ENCODE results near the gene ZSCAN2. TPM values are rescaled to one million over a fixed set of nuclear protein-coding genes. Genes with fewer than 3 reads are reported as not detected.

Gene ZSCAN2
- total and polyA plus RNA-seq, 2 donors from 2014 or later = 10.3 to 11.4 TPM

DNA sequence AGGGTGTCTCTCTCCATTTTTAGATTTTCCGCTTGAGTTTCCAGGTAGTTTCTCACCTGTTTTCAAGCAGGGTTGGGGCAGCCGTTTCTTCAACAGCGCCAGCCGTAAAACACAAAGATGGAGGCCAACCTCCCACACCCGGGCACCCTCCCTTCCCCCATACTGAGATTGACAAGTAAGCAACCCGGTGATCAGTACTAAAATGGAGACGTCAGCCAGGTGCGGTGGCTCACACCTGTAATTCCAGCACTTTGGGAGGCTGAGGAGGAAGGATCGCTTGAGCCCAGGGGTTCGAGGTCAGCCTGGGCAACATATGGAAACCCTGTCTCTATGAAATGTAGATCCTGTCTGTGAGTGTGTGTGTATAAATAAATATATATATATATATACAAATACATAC lies 903 bp upstream of the ZSCAN2 start:
- intact Hi-C loops (cut with DNase I) = loop anchor here (10.0 kb wide), 1 partner anchor 325 kb away; no protein-coding TSS in a partner anchor
- H3K27me3 ChIP-seq (ENCODE audit: control insufficient read depth, insufficient read depth, low read length) = no peaks in the 10 kb centered on the region
- H3K36me3 ChIP-seq (ENCODE audit: control insufficient read depth in 2 of 3, insufficient read depth in 3 of 3, low read length in 3 of 3) = peaks cover 0 to 5% (median 3%) of the 10 kb centered on the region in 3 donors
- no peak for FAIRE-seq
- no peak overlapping the region for H3K4me3 ChIP-seq (ENCODE audit: low read length in 3 of 3)
- H3K9me3 ChIP-seq (ENCODE audit: control insufficient read depth in 2 of 3, insufficient read depth in 1 of 3, low read length in 3 of 3) = no peaks in the 10 kb centered on the region
- TF ChIP-seq, protein P1, sequence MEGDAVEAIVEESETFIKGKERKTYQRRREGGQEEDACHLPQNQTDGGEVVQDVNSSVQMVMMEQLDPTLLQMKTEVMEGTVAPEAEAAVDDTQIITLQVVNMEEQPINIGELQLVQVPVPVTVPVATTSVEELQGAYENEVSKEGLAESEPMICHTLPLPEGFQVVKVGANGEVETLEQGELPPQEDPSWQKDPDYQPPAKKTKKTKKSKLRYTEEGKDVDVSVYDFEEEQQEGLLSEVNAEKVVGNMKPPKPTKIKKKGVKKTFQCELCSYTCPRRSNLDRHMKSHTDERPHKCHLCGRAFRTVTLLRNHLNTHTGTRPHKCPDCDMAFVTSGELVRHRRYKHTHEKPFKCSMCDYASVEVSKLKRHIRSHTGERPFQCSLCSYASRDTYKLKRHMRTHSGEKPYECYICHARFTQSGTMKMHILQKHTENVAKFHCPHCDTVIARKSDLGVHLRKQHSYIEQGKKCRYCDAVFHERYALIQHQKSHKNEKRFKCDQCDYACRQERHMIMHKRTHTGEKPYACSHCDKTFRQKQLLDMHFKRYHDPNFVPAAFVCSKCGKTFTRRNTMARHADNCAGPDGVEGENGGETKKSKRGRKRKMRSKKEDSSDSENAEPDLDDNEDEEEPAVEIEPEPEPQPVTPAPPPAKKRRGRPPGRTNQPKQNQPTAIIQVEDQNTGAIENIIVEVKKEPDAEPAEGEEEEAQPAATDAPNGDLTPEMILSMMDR (IDR thresholded peaks at IDR 0.05; ENCODE audit: borderline replicate concordance, extremely low read depth, insufficient read depth) = no peak
- peaks cover 0 to 3% (median 0%) of the 10 kb centered on the region in 3 donors for H3K4me1 ChIP-seq (ENCODE audit: control insufficient read depth in 2 of 3, insufficient read depth in 2 of 3, low read depth in 1 of 3, low read length in 3 of 3)
- H3K27ac ChIP-seq (ENCODE audit: low read depth in 2 of 2, low read length in 2 of 2) = no peak overlapping the region
- no peak overlapping the region for H3K9ac ChIP-seq (ENCODE audit: low read length in 3 of 3)
- peak in 1 of 5 donors; percentile 66 for DNase-seq

DNA sequence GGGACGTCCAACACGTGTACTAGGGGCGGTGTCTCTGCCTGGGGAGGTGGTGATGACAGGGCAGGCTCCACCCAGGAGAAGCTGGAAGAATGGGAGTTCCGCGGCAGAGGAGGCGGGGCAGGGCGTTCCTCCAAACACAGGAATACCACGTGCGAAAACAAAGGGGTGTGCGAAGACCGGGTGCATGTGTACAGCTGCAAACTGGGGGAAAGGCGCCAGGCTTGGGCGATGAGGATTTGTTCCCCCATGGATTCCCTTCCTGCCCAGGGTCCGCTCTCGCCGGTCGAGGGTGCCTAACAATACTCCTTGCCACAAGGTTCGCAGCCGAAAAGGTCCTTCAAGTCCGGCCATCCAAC lies 500 bp upstream of the ZSCAN2 start:
- Histone ChIP-seq H3K9me3 (ENCODE audit: control insufficient read depth in 2 of 3, insufficient read depth in 1 of 3, low read length in 3 of 3) (no peaks in the 10 kb centered on the region), H3K9ac (ENCODE audit: low read length in 3 of 3) (peak overlapping the region in 2 of 3 donors; percentile 55 to 61), H3K4me1 (ENCODE audit: control insufficient read depth in 2 of 3, insufficient read depth in 2 of 3, low read depth in 1 of 3, low read length in 3 of 3) (peaks cover 0 to 4% (median 0%) of the 10 kb centered on the region in 3 donors), H3K27me3 (ENCODE audit: control insufficient read depth, insufficient read depth, low read length) (no peaks in the 10 kb centered on the region), H3K27ac (ENCODE audit: low read depth in 2 of 2, low read length in 2 of 2) (peak overlapping the region in 1 of 2 donors; percentile 86), H3K4me3 (ENCODE audit: low read length in 3 of 3) (peak overlapping the region; percentile 78 to 100 (median 94)), H3K36me3 (ENCODE audit: control insufficient read depth in 2 of 3, insufficient read depth in 3 of 3, low read length in 3 of 3) (peaks cover 3 to 5% (median 3%) of the 10 kb centered on the region in 3 donors)
- DNase-seq (peak; percentile 76 to 93 (median 89)), FAIRE-seq (no peak)
- intact Hi-C loops (cut with DNase I) = no loop called here
- TF ChIP-seq, protein P1 (IDR thresholded peaks at IDR 0.05; ENCODE audit: borderline replicate concordance, extremely low read depth, insufficient read depth) = no peak

DNA sequence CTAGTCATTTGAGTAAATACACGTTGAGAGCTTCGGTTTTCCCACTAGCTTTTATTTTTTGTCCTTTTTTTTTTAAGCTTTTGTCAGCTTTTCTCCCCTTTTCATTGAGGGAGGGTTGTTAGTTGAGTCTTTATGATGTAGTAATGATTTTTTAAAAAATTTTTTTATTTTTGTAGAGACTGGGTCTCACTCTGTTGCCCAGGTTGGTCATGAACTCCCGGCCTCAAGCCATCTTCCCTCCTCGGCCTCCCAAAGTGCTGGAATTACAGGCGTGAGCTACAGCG lies 688 bp downstream of the ZSCAN2 start:
- Histone ChIP-seq H3K4me1 (ENCODE audit: control insufficient read depth in 2 of 3, insufficient read depth in 2 of 3, low read depth in 1 of 3, low read length in 3 of 3) (peaks cover 0 to 12% (median 11%) of the 10 kb centered on the region in 3 donors), H3K9ac (ENCODE audit: low read length in 3 of 3) (peak overlapping the region; percentile 45 to 92 (median 84)), H3K9me3 (ENCODE audit: control insufficient read depth in 2 of 3, insufficient read depth in 1 of 3, low read length in 3 of 3) (no peaks in the 10 kb centered on the region), H3K4me3 (ENCODE audit: low read length in 3 of 3) (peak overlapping the region; percentile 78 to 100 (median 94)), H3K36me3 (ENCODE audit: control insufficient read depth in 2 of 3, insufficient read depth in 3 of 3, low read length in 3 of 3) (peaks cover 3 to 5% (median 4%) of the 10 kb centered on the region in 3 donors), H3K27me3 (ENCODE audit: control insufficient read depth, insufficient read depth, low read length) (no peaks in the 10 kb centered on the region), H3K27ac (ENCODE audit: low read depth in 2 of 2, low read length in 2 of 2) (peak overlapping the region in 1 of 2 donors; percentile 86)
- intact Hi-C loops (cut with DNase I) = no loop called here
- DNase-seq (no peak), FAIRE-seq (no peak)
- TF ChIP-seq, protein P1 (IDR thresholded peaks at IDR 0.05; ENCODE audit: borderline replicate concordance, extremely low read depth, insufficient read depth) = no peak

Data from kidney (tissue), 14 donors.